ENCODE data around the gene DTNB. TPM values are rescaled to one million over a fixed set of nuclear protein-coding genes. Genes with fewer than 3 reads are reported as not detected.
"Not testable (repeated sequence)": the region's sequence is repeated elsewhere in the genome, so short reads cannot be mapped to it uniquely, and the experiment has no call there.

DTNB gene
- total RNA-seq, 2 experiments from 2014 or later, result 29.8 to 31.0 TPM

DNA sequence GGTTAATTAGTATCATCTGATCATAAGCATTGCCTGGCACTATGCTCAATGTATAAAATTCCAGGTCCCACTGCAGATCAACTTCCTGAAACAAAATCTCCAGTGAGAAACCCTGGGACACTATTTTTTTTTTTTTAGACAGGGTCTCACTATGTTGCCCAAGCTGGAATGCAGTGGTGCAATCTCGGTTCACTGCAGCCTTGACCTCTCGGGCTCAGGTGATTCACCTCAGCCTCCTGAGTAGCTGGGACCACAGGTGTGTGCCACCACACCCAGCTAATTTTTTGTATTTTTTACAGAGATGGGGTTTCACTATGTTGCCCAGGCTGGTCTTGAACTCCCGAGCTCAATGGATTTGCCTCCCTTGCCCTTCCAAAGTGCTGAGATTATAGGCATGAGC, 31.1 kb downstream of the DTNB start:
- no peak overlapping the region for H3K27ac Mint-ChIP-seq
- peaks cover 2% of the 10 kb centered on the region for H3K9me3 Mint-ChIP-seq
- no peak overlapping the region for H3K4me3 Mint-ChIP-seq
- no peaks in the 10 kb centered on the region for H3K27me3 Mint-ChIP-seq
- H3K36me3 Mint-ChIP-seq (ENCODE audit: low read depth), result peaks cover 7% of the 10 kb centered on the region
- DNase-seq, result no peak
- ChIA-PET POLR2A (no interaction called here), CTCF (interaction anchor here (0.9 kb wide), 1 partner anchor 13 kb away, joined by 3 read pairs; no protein-coding TSS in a partner anchor)
- peaks cover 2% of the 10 kb centered on the region for H3K4me1 Mint-ChIP-seq

DNA sequence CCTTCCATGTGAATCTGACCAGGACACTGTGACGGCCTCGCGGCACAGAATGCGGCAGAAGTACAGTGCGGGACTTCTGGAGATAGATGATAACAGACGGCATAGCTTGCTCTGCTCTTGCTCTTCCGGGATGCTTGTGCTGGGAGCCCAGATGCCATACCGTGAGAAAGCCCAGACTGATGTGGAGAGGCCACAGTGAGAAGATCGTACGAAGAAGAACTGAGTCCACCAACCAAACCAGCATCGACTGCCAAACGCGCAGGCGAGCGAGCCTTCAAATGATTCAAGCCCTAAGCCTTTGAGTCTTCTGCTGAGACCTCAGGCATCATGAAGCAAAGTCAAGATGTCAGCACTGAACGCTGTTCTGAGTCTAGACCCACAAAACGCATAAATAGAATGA, 33.7 kb downstream of the DTNB start:
- H3K27ac Mint-ChIP-seq, result no peak overlapping the region
- POLR2A ChIA-PET, result no interaction called here

DNA sequence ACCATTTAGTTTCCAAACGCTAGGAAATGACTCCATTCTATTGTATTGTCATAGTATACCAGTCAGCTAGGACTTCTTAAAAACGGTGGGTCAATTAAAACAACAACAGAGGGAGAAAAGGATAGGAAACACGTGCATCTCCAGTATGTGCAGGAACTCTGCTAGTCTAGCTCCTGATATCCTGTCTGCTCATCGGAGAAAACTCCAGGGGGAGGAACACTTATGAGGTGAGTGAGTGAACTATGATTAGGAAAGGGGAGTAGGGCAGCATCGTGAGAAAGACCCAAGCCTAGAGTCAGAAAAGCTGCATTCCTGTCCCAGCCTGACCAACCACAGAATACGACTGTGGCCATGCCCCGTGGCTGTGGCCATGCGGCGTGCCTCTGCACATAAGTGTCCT, 34.2 kb downstream of the DTNB start:
- CTCF ChIA-PET, result interaction anchor here (1.2 kb wide), 1 partner anchor 8 kb away, joined by 3 read pairs; no protein-coding TSS in a partner anchor
- Mint-ChIP-seq H3K27me3 (no peaks in the 10 kb centered on the region), H3K27ac (no peak overlapping the region), H3K36me3 (ENCODE audit: low read depth) (peaks cover 10% of the 10 kb centered on the region), H3K4me3 (no peak overlapping the region), H3K4me1 (peaks cover 2% of the 10 kb centered on the region), H3K9me3 (peaks cover 2% of the 10 kb centered on the region)
- no peak for DNase-seq
- POLR2A ChIA-PET, result no interaction called here

More for the DNA sequence above, 33.7 kb downstream of the DTNB start:
- CTCF ChIA-PET, result no interaction called here
- peaks cover 2% of the 10 kb centered on the region for H3K9me3 Mint-ChIP-seq
- DNase-seq, result no peak
- H3K36me3 Mint-ChIP-seq (ENCODE audit: low read depth), result peaks cover 11% of the 10 kb centered on the region
- peaks cover 2% of the 10 kb centered on the region for H3K4me1 Mint-ChIP-seq
- no peaks in the 10 kb centered on the region for H3K27me3 Mint-ChIP-seq
- no peak overlapping the region for H3K4me3 Mint-ChIP-seq

DNA sequence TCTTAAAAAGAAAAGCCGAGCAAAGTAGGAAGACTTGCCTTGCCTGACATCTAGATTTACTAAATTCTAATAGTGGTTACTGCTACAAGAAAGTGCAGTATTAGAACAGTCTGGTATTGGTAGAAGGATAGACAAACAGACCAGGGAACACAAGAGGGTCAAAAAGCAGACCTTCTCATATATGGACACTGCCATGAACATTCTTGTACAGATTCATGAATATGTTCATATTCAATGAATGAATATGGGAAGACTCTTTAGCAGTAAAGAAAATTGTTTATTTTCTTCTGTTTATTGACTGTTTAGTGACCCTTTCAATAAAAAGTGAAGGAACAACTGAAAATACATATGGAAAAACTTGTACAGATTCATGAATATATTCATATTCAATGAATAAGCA, 37.6 kb downstream of the DTNB start:
- no peak for DNase-seq
- Mint-ChIP-seq H3K9me3 (peaks cover 2% of the 10 kb centered on the region), H3K27ac (no peak overlapping the region), H3K27me3 (no peaks in the 10 kb centered on the region), H3K4me1 (no peaks in the 10 kb centered on the region), H3K4me3 (no peak overlapping the region), H3K36me3 (ENCODE audit: low read depth) (peaks cover 8% of the 10 kb centered on the region)
- CTCF ChIA-PET, result no interaction called here
- POLR2A ChIA-PET, result no interaction called here

DNA sequence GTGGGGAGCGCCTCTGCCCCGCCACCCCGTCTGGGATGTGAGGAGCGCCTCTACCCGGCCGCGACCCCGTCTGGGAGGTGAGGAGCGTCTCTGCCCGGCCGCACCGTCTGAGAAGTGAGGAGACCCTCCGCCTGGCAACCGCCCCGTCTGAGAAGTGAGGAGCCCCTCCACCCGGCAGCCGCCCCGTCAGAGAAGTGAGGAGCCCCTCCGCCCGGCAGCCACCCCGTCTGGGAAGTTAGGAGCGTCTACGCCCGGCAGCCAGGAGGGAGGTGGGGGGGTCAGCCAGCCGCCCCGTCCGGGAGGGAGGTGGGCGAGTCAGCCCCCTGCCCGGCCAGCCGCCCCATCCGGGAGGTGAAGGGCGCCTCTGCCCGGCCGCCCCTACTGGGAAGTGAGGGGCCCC, 39.6 kb downstream of the DTNB start:
- H3K4me3 Mint-ChIP-seq; H3K9me3 Mint-ChIP-seq; H3K4me1 Mint-ChIP-seq; H3K36me3 Mint-ChIP-seq (ENCODE audit: low read depth); H3K27ac Mint-ChIP-seq; DNase-seq; POLR2A ChIA-PET; H3K27me3 Mint-ChIP-seq; CTCF ChIA-PET: not testable (repeated sequence)

DNA sequence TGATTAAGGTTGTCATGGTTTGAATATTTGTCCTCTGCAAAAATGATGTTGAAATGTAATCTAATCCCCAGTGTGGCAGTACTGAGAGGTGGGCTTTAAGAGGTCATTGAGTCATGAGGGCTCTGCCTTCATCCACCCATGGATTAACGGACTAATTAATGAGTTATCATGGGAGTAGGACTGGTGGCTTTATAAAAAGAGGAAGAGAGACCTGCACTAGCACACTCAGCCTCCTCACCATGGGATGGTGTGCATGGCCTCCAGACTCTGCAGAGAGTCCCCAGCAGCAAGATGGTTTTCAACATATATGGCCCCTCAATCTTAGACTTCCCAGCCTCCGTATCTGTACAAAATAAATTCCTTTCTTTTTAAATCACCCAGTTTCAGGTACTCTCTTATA, 41.0 kb downstream of the DTNB start:
- Mint-ChIP-seq H3K27ac (no peak overlapping the region), H3K4me3 (no peak overlapping the region), H3K9me3 (no peaks in the 10 kb centered on the region), H3K27me3 (no peaks in the 10 kb centered on the region), H3K4me1 (no peaks in the 10 kb centered on the region), H3K36me3 (ENCODE audit: low read depth) (peaks cover 9% of the 10 kb centered on the region)
- POLR2A ChIA-PET, result no interaction called here
- CTCF ChIA-PET, result no interaction called here
- no peak for DNase-seq

DNA sequence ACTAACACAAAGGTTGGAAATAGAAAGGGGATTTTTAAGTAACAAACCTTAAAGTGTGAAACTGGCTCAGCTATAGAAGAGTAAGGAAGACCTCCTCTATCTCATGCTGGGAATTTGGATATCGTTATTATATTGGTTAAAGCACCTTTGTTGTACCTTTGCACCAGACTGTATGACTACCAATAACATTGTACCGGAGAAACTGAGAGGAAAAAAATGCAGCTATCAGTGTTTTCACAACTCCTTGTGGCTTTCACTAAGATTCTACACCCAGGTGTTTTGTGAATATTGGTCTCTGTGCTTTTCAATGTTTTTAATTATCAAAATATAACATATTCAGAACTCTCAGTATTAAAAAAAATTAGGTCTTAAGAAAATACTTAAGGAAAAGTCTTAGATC, 48.7 kb downstream of the DTNB start:
- no peak for DNase-seq
- Mint-ChIP-seq H3K4me1 (no peaks in the 10 kb centered on the region), H3K27me3 (no peaks in the 10 kb centered on the region), H3K9me3 (no peaks in the 10 kb centered on the region), H3K27ac (no peak overlapping the region), H3K4me3 (no peak overlapping the region), H3K36me3 (ENCODE audit: low read depth) (peaks cover 18% of the 10 kb centered on the region)
- ChIA-PET POLR2A (interaction anchor here (0.6 kb wide), 1 partner anchor 318 kb away, joined by 4 read pairs; no protein-coding TSS in a partner anchor), CTCF (interaction anchor here (0.6 to 0.8 kb wide), 3 partner anchors 76 to 982 kb away, joined by 3 to 4 read pairs (median 3); no protein-coding TSS in a partner anchor)

DNA sequence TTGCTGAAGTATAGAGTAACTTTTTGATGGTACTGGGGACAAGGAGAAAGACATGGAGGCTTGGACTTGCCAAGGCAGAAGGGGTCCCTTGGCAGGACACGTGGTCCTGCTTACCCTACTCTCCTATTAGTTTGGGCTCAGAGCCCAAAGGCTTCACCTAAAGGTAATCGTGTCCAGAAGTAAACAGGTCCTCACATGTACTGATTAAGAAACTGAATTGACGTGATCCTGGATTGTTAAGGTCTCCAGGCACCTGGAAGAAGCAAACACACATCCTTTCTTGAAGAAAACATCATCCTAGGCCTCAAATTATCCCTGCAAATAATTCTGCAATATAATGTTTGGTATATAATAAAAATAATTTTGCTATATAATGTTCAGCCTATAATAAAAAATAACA, 50.0 kb downstream of the DTNB start:
- Mint-ChIP-seq H3K36me3 (ENCODE audit: low read depth) (peaks cover 18% of the 10 kb centered on the region), H3K4me3 (no peak overlapping the region), H3K27ac (no peak overlapping the region), H3K27me3 (no peaks in the 10 kb centered on the region), H3K9me3 (no peaks in the 10 kb centered on the region), H3K4me1 (no peaks in the 10 kb centered on the region)
- DNase-seq, result no peak
- POLR2A ChIA-PET, result no interaction called here
- CTCF ChIA-PET, result no interaction called here

DNA sequence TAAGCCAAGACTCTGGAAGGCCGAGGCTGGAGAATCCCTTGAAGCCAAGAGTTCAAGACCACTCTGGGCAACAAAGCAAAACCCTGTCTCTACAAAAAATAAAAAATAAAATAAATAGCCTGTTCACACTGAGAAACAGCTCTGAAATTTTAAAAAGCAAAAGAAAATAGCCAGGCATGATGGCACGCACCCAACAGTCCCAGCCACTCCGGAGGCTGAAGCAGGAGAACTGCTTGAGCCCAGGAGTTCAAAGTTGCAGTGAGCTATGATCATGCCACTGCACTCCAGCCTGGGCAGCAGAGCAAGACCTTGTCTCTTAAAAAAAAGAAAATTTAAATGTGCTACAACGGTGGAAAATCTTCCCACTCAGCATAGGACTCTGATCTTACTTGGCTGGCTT, 52.7 kb downstream of the DTNB start:
- CTCF ChIA-PET, result interaction anchor here (0.6 to 1.8 kb wide), 3 partner anchors 10 to 295 kb away, joined by 3 to 9 read pairs (median 4); no protein-coding TSS in a partner anchor
- H3K9me3 Mint-ChIP-seq, result no peaks in the 10 kb centered on the region
- POLR2A ChIA-PET, result no interaction called here
- H3K27me3 Mint-ChIP-seq, result no peaks in the 10 kb centered on the region
- H3K36me3 Mint-ChIP-seq (ENCODE audit: low read depth), result peaks cover 6% of the 10 kb centered on the region
- H3K27ac Mint-ChIP-seq, result no peak overlapping the region
- H3K4me1 Mint-ChIP-seq, result no peaks in the 10 kb centered on the region
- H3K4me3 Mint-ChIP-seq, result no peak overlapping the region
- DNase-seq, result no peak

DNA sequence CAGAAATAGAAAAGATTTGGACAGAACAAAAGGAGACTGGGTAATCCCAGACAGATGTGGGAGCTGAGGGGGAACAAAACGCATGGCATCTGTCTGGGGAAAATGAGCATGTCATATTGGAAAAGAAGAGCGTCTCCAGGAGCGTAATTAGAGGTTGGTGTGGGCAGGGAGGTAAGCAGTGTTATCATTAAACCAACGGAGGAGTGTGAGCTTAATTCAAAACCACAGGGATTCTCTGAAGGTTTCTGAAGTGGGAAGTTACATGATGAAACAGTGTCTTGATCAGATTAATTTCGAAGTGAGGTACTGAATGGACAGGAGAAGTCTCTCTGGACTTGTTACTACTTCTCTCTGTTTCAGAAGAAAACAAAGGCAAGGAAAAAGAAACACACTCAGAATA, 53.3 kb downstream of the DTNB start:
- Mint-ChIP-seq H3K9me3 (no peaks in the 10 kb centered on the region), H3K27me3 (no peaks in the 10 kb centered on the region), H3K4me3 (no peak overlapping the region), H3K4me1 (no peaks in the 10 kb centered on the region), H3K36me3 (ENCODE audit: low read depth) (peaks cover 3% of the 10 kb centered on the region), H3K27ac (no peak overlapping the region)
- CTCF ChIA-PET, result interaction anchor here (0.6 to 1.8 kb wide), 3 partner anchors 10 to 296 kb away, joined by 3 to 9 read pairs (median 4); no protein-coding TSS in a partner anchor
- no peak for DNase-seq
- POLR2A ChIA-PET, result no interaction called here

DNA sequence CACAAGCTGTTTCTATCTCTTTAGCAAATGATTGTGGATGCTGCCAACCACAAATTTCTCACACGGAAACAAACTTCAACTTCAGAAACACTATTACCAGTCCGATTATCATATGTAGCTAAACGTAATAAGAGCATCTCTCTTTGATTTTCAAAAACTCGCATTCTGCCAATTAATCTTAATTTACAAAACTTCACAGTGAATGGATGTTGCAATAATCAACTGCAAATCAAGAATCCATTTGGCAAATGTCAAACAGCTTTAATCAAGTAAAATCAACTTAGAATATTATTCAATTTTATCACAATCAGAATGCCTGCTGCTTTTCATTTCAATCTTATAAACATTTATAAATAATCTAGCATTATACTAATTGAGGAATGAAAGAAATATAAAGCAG, 54.2 kb downstream of the DTNB start:
- H3K27ac Mint-ChIP-seq, result no peak overlapping the region
- no peaks in the 10 kb centered on the region for H3K4me1 Mint-ChIP-seq
- H3K9me3 Mint-ChIP-seq, result no peaks in the 10 kb centered on the region
- POLR2A ChIA-PET, result no interaction called here
- no peak for DNase-seq
- H3K36me3 Mint-ChIP-seq (ENCODE audit: low read depth), result peaks cover 3% of the 10 kb centered on the region
- no peak overlapping the region for H3K4me3 Mint-ChIP-seq
- H3K27me3 Mint-ChIP-seq, result no peaks in the 10 kb centered on the region
- CTCF ChIA-PET, result interaction anchor here (1.0 to 1.2 kb wide), 2 partner anchors 12 to 81 kb away, joined by 3 to 6 read pairs; no protein-coding TSS in a partner anchor

DNA sequence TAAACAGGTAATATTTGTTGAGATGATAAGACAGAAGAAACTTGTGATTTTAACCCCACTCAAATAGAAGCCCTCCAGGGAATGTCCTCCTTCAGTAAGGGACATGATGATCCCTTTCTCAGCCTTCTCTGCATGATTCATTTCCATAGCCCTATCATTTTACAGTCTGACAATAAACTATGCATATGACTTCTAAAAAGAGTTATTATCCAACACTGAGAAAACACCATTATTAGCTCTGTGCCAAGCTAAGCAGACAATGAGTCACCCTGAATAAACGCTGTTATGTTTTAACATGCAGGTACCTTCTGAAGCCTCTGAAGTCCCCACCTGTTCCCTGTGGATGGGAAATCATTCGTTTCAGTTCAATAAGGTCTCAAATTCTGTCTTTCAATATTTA, 54.7 kb downstream of the DTNB start:
- DNase-seq, result no peak
- H3K4me3 Mint-ChIP-seq, result no peak overlapping the region
- POLR2A ChIA-PET, result no interaction called here
- CTCF ChIA-PET, result interaction anchor here (1.0 to 1.2 kb wide), 2 partner anchors 11 to 81 kb away, joined by 3 to 6 read pairs; no protein-coding TSS in a partner anchor
- H3K36me3 Mint-ChIP-seq (ENCODE audit: low read depth), result peaks cover 3% of the 10 kb centered on the region
- H3K4me1 Mint-ChIP-seq, result no peaks in the 10 kb centered on the region
- no peaks in the 10 kb centered on the region for H3K9me3 Mint-ChIP-seq
- no peaks in the 10 kb centered on the region for H3K27me3 Mint-ChIP-seq
- no peak overlapping the region for H3K27ac Mint-ChIP-seq

DNA sequence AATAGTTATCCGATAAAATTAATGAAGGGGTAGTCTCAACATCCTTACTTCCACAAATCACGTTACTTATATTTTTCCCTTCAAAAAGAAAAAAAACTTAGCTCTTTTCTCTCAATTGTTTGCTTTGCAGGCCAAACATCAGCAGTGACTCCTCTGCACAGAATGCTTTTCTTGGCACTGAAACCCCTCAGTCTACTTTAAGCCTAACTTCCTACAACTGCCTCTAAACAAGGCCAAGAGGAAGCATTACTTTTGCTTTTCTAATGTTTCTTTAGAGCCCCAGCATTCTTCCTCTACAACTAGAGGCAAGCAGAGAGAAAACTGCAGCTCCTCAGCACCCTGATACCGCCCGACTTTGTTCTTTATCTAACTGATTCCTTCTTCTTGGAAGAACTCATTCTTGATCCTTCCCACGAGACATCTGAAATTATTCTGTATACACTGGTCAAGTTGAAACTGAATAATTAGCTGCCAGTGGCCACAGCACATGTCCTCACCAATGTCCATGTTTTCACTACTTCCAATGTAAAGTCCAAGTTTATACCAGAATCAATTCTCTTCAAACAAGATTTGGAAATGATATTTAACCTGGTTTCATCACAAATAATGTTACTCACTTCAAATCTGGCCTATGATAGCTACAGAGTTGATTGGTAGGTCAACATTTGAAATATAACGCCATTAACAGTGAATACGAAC, 55.3 kb downstream of the DTNB start:
- Mint-ChIP-seq H3K27me3 (no peaks in the 10 kb centered on the region), H3K27ac (no peak overlapping the region), H3K9me3 (no peaks in the 10 kb centered on the region), H3K4me3 (no peak overlapping the region), H3K36me3 (ENCODE audit: low read depth) (peaks cover 2% of the 10 kb centered on the region), H3K4me1 (no peaks in the 10 kb centered on the region)
- ChIA-PET CTCF (interaction anchor here (1.0 to 1.2 kb wide), 2 partner anchors 10 to 82 kb away, joined by 3 to 6 read pairs; no protein-coding TSS in a partner anchor), POLR2A (no interaction called here)
- no peak for DNase-seq

DNA sequence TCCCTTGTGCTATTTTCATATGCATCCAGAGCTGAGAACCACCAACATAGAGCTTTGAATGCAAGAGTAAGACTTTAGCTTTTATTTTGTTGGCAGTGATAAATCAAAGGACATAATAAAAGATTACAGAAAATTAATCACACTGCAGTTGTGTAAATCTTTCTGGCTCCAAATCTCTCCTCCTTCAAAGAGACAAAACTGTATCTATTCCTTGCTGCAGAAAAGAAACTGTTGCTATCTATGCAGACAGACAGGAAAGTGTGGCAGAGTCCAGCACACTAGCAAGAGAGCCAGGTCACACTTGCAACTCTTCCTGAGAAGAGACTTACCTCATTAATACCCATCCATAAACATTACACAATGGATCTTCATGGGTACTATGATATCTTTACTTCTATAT, 57.5 kb downstream of the DTNB start:
- CTCF ChIA-PET, result interaction anchor here (0.6 kb wide), 1 partner anchor 512 kb away, joined by 3 read pairs; no protein-coding TSS in a partner anchor
- Mint-ChIP-seq H3K4me1 (no peaks in the 10 kb centered on the region), H3K27me3 (no peaks in the 10 kb centered on the region), H3K4me3 (no peak overlapping the region), H3K27ac (no peak overlapping the region), H3K36me3 (ENCODE audit: low read depth) (no peaks in the 10 kb centered on the region), H3K9me3 (no peaks in the 10 kb centered on the region)
- DNase-seq, result no peak
- POLR2A ChIA-PET, result no interaction called here
